ENCODE measurements around the gene DHCR7. TPM values are rescaled to one million over a fixed set of nuclear protein-coding genes. Genes with fewer than 3 reads are reported as not detected.

DHCR7 gene
- total RNA-seq, 1 donor from 2014 or later: 9.9 TPM

Small RNAs within 50 kb of the gene (small RNA-seq; reads per million reads assigned to genes)
- gene MIR6754 (ENCODE audit: low replicate concordance): not detected

Other genes starting within 250 kb of the DHCR7 start
- gene SHANK2, start 195.8 kb downstream of the DHCR7 start, total RNA-seq: 5.9 TPM
- gene NADSYN1, start 4.8 kb upstream of the DHCR7 start, total RNA-seq: 58.9 TPM
- not detected for gene KRTAP5-7, start 78.9 kb upstream of the DHCR7 start, total RNA-seq
- not detected for gene KRTAP5-8, start 89.6 kb upstream of the DHCR7 start, total RNA-seq
- not detected for gene KRTAP5-9, start 100.0 kb upstream of the DHCR7 start, total RNA-seq
- not detected for gene KRTAP5-10, start 117.2 kb upstream of the DHCR7 start, total RNA-seq
- not detected for gene KRTAP5-11, start 134.5 kb upstream of the DHCR7 start, total RNA-seq